HepG2 (cell line): ENCODE data around the gene TMEM108. TPM values are rescaled to one million over a fixed set of nuclear protein-coding genes. Genes with fewer than 3 reads are reported as not detected.

Source experiments
- ATAC-seq: fragments of 200-7000 bp; cut with Tn5 transposase; 3 replicates; pipeline ENCODE4 v1.9.1; 2020; ENCODE audit warnings: mild to moderate bottlenecking, moderate library complexity
- BruUV-seq: library from RNA; stranded (reverse); fragments of 400-500 nt; replicated peaks from 2 replicates; lab custom pipeline; 2021; lab: Mats Ljungman, UMichigan
- CTCF ChIA-PET: fragments of 300-600 bp; formaldehyde crosslinking; extraction: SDS; loops from one replicate; lab custom pipeline; 2021; ENCODE audit warnings: low total read pairs, inconsistent platforms, low intra/inter-chr PET ratio; lab: Yijun Ruan, JAX
- POLR2A ChIA-PET: fragments of 350-600 bp; sonication (Branson Sonifier 250); formaldehyde crosslinking; loops from one replicate; lab custom pipeline; 2020; ENCODE audit warnings: antibody characterized with exemption, inconsistent platforms; lab: Yijun Ruan, JAX
- DNase-seq: peaks from one replicate; pipeline ENCODE4 v3.0.0-alpha.2; 2015; ENCODE audit warnings: low spot score
- FAIRE-seq: peaks from 3 replicates; lab custom pipeline; 2011; peaks lifted over from hg19 to GRCh38; lab: Jason Lieb, UNC
- H2AFZ ChIP-seq: one replicate; pipeline ENCODE4 v1.6.1; 2011; ENCODE audit warnings: low read length, inconsistent platforms
- H3K27ac ChIP-seq: fragments of 300-600 bp; 3 replicates; pipeline ENCODE4 v1.8.0; 2011; ENCODE audit warnings: mixed run types, mild to moderate bottlenecking, mixed read lengths, low read length, inconsistent platforms; ENCODE audit not compliant: insufficient read depth; ENCODE audit errors: extremely low read length
- H3K27me3 ChIP-seq, 2 experiments: fragments of 200-600 bp in 1 of 2; 2 replicates in 1 of 2; 3 replicates in 1 of 2; pipeline versions ENCODE4 v1.6.0 to v1.8.0; 2011; ENCODE audit warnings: low read length in 2 of 2, mild to moderate bottlenecking in 2 of 2, moderate library complexity in 2 of 2, inconsistent platforms in 1 of 2; ENCODE audit not compliant: insufficient read depth in 2 of 2, control insufficient read depth in 1 of 2
- H3K36me3 ChIP-seq, 2 experiments: fragments of 200-600 bp in 1 of 2; replicated peaks in 1 of 2; 2 replicates in 1 of 2; 3 replicates in 1 of 2; pipeline versions ENCODE4 v1.5.1 to v1.8.0; 2011; ENCODE audit warnings: low read length in 2 of 2, inconsistent platforms in 1 of 2; ENCODE audit not compliant: insufficient read depth in 2 of 2, control insufficient read depth in 1 of 2
- H3K4me1 ChIP-seq: 2 replicates; pipeline ENCODE4 v1.5.1; 2012; ENCODE audit warnings: low read length, inconsistent platforms; ENCODE audit not compliant: insufficient read depth
- H3K4me2 ChIP-seq: 2 replicates; pipeline ENCODE4 v1.6.0; 2011; ENCODE audit warnings: low read depth, low read length, inconsistent platforms
- H3K4me3 ChIP-seq, 3 experiments: fragments of 200-600 bp in 1 of 3; sonication (generic), shearing (Covaris generic) in 1 of 3; replicated peaks in 1 of 3; 2 replicates each; pipeline ENCODE4 v1.5.1; 2011 to 2016; ENCODE audit warnings: low read length in 3 of 3, inconsistent platforms in 2 of 3, low read depth in 2 of 3, mild to moderate bottlenecking in 2 of 3, control low read depth in 1 of 3, mixed read lengths in 1 of 3; ENCODE audit not compliant: insufficient read depth in 1 of 3
- H3K79me2 ChIP-seq: one replicate; pipeline ENCODE4 v1.6.1; 2011; ENCODE audit warnings: low read length, inconsistent platforms; ENCODE audit not compliant: insufficient read depth
- H3K9ac ChIP-seq: 2 replicates; pipeline ENCODE4 v1.6.0; 2011; ENCODE audit warnings: mild to moderate bottlenecking, low read depth, low read length, inconsistent platforms; ENCODE audit not compliant: insufficient read depth
- H3K9me3 ChIP-seq: 2 replicates; pipeline ENCODE4 v1.5.1; 2012; ENCODE audit warnings: mild to moderate bottlenecking, low read length
- H4K20me1 ChIP-seq: 2 replicates; pipeline ENCODE4 v1.6.0; 2011; ENCODE audit warnings: inconsistent platforms, mild to moderate bottlenecking, low read length, moderate library complexity; ENCODE audit not compliant: insufficient read depth
- ATF1 ChIP-seq: IDR thresholded peaks from 2 replicates; pipeline ENCODE4 v1.6.1; 2016; ENCODE audit warnings: mild to moderate bottlenecking, control low read depth
- CCAR2 ChIP-seq: fragments of 200-400 bp; formaldehyde crosslinking; optimal IDR thresholded peaks from 2 replicates; pipeline ENCODE3; 2018; ENCODE audit warnings: low read depth, mild to moderate bottlenecking, low read length, moderate library complexity
- GTF2F1 ChIP-seq: fragments of 150-350 bp; IDR thresholded peaks from 2 replicates; pipeline ENCODE4 v1.6.1; 2014; ENCODE audit warnings: low read length
- HHEX ChIP-seq: IDR thresholded peaks from 2 replicates; pipeline ENCODE4 v1.6.1; 2016; ENCODE audit warnings: control low read depth
- NCOA1 ChIP-seq: sonication (generic); formaldehyde crosslinking; IDR thresholded peaks from 2 replicates; pipeline ENCODE4 v1.9.0; 2021; ENCODE audit warnings: missing genetic modification reagents
- SRSF4 ChIP-seq: fragments of 200-400 bp; formaldehyde crosslinking; IDR thresholded peaks from one replicate; pipeline ENCODE4 v1.6.1; 2018; ENCODE audit warnings: mild to moderate bottlenecking, low read depth, low read length, moderate library complexity; ENCODE audit not compliant: poor library complexity, severe bottlenecking
- TFE3 ChIP-seq: IDR thresholded peaks from 2 replicates; pipeline ENCODE4 v1.6.1; 2016
- ZNF362 ChIP-seq: sonication (generic); formaldehyde crosslinking; IDR thresholded peaks from 2 replicates; pipeline ENCODE4 v1.4.0; 2020; ENCODE audit warnings: missing genetic modification reagents, mild to moderate bottlenecking, borderline replicate concordance
- in situ Hi-C: cut with HindIII; loops from 2 replicates; pipeline ENCODE4 v1.10.0; 2017; ENCODE audit warnings: low pct_unique_long_range_greater_than_20kb; ENCODE audit not compliant: extremely low pct_ligation_motif_present
- intact Hi-C: fragments of 100-400 bp; cut with micrococcal nuclease; formaldehyde crosslinking; loops from one replicate; pipeline ENCODE4 v1.10.0; 2022; ENCODE audit not compliant: unreplicated experiment
- polyA plus RNA-seq, 8 experiments: library from polyadenylated mRNA; depleted of rRNA in 3 of 8; stranded (reverse) in 7 of 8; unstranded in 1 of 8; fragments of >200 nt; fragmentation: Illumina TruSeq in 4 of 8; extraction: Trizol in 4 of 8; gene quantifications; 2 replicates each; pipeline versions ENCODE4 v1.2.1 to v1.2.3, GENCODE V29; 2011 to 2016; ENCODE audit warnings: low read depth in 4 of 8, missing spikeins in 1 of 8, mixed read lengths in 1 of 8; ENCODE audit not compliant: insufficient read depth in 1 of 8
- total RNA-seq, 5 experiments: library from RNA; depleted of rRNA; stranded (reverse); fragments of >200 nt; fragmentation: Illumina TruSeq; extraction: Trizol; gene quantifications; 2 replicates each; pipeline ENCODE4 v1.2.3, GENCODE V29; 2016; ENCODE audit warnings: low read depth in 1 of 5

The TMEM108 gene
- total and polyA plus RNA-seq, 2 of the 13 experiments (the other 11 are each of a cell fraction or from before 2014, with no cell fraction given) = not detected

GRCh38 chr3:133274477-133274876 is 236.3 kb downstream of the TMEM108 start:
- Histone ChIP-seq H3K9ac (no peak overlapping the region), H3K27ac (no peak overlapping the region), H3K4me1 (no peaks in the 10 kb centered on the region), H3K4me3 (no peak overlapping the region), H3K9me3 (no peaks in the 10 kb centered on the region), H4K20me1 (no peaks in the 10 kb centered on the region), H2AFZ (no peak overlapping the region), H3K79me2 (no peaks in the 10 kb centered on the region), H3K4me2 (no peak overlapping the region), H3K36me3 (no peaks in the 10 kb centered on the region), H3K27me3 (no peaks in the 10 kb centered on the region)
- no TSS peak for BruUV-seq
- in situ Hi-C loops (no loop called here), intact Hi-C loops (no loop called here)
- no peak for FAIRE-seq
- ChIA-PET POLR2A (no interaction called here), CTCF (no interaction called here)
- DNase-seq = no peak
- ATAC-seq = no peak
- TF ChIP-seq GTF2F1 (no peak), ZNF362 (CRISPR knock-in tag) (no peak), HHEX (CRISPR knock-in tag) (no peak), TFE3 (CRISPR knock-in tag) (no peak), ATF1 (no peak), NCOA1 (CRISPR knock-in tag) (no peak), SRSF4 (no peak), CCAR2 (no peak)
